Gastrocnemius medialis (tissue), 4 donors: Measurements from ENCODE around the gene SERPINA5. TPM values are rescaled to one million over a fixed set of nuclear protein-coding genes. Genes with fewer than 3 reads are reported as not detected.

Experiments used
- ATAC-seq, 2 donors: fragments of 150-250 bp; one replicate each; pipeline ENCODE4 v1.9.1; 2016
- DNase-seq, 2 donors: peaks; one replicate each; pipeline ENCODE4 v3.0.0-alpha.2; 2019
- H3K27ac ChIP-seq, 4 donors: fragments of 200-600 bp; sonication (generic); 1 replicate in 1 of 4; 2 replicates in 3 of 4; pipeline ENCODE4 v1.5.1; 2016 to 2018; ENCODE audit warnings: mild to moderate bottlenecking in 2 of 4, moderate library complexity in 1 of 4
- H3K27me3 ChIP-seq, 3 donors: fragments of 200-600 bp; sonication (generic) in 2 of 3; 1 replicate in 1 of 3; 2 replicates in 2 of 3; pipeline versions ENCODE4 v1.5.1 to v1.6.0; 2016 to 2019; ENCODE audit warnings: mild to moderate bottlenecking in 1 of 3, moderate library complexity in 1 of 3
- H3K36me3 ChIP-seq, 2 donors: fragments of 200-600 bp; sonication (generic) in 1 of 2; one replicate each; pipeline ENCODE4 v1.5.1; 2017 to 2018
- H3K4me1 ChIP-seq, 2 donors: fragments of 200-600 bp; sonication (generic) in 1 of 2; one replicate each; pipeline ENCODE4 v1.5.1; 2016 to 2017; ENCODE audit warnings: mild to moderate bottlenecking in 2 of 2
- H3K4me3 ChIP-seq, 4 donors: fragments of 200-600 bp; sonication (generic) in 3 of 4; 1 replicate in 1 of 4; 2 replicates in 3 of 4; pipeline ENCODE4 v1.5.1; 2016 to 2019; ENCODE audit warnings: mild to moderate bottlenecking in 2 of 4
- H3K9me3 ChIP-seq, 3 donors: fragments of 200-600 bp; sonication (generic) in 2 of 3; 1 replicate in 1 of 3; 2 replicates in 2 of 3; pipeline ENCODE4 v1.5.1; 2016 to 2019
- POLR2A ChIP-seq, 2 donors: fragments of 450-650 bp; IDR thresholded peaks; one replicate each; pipeline ENCODE4 v1.6.1; 2017; ENCODE audit warnings: antibody characterized with exemption in 2 of 2, mild to moderate bottlenecking in 2 of 2, moderate library complexity in 2 of 2
- in situ Hi-C, 4 donors: fragments of 200-750 bp; cut with MboI; loops; one replicate each; pipeline versions ENCODE4 v1.15.0 to v1.8.0; 2017; ENCODE audit warnings: low sequenced_read_pairs in 4 of 4
- intact Hi-C: fragments of 100-400 bp; cut with DNase I; formaldehyde crosslinking; loops from one replicate; pipeline ENCODE4 v1.15.1; 2023; ENCODE audit warnings: low total_unique reads
- total RNA-seq, 4 donors: library from RNA; depleted of rRNA; stranded (reverse); fragments of >200 nt; gene quantifications; one replicate each; pipeline versions ENCODE4 v1.1.0 to v1.2.3, GENCODE V29; 2016
- TF ChIP-seq, protein P1 (sequence below), 5 experiments: fragments of 450-650 bp in 3 of 5; fragments of 200-600 bp in 2 of 5; sonication (generic) in 2 of 5; IDR thresholded peaks in 4 of 5; conservative IDR thresholded peaks in 1 of 5; 1 replicate in 4 of 5; 2 replicates in 1 of 5; pipeline ENCODE4 v1.5.1; 2016 to 2019; ENCODE audit warnings: antibody characterized with exemption in 5 of 5, mild to moderate bottlenecking in 3 of 5, moderate library complexity in 3 of 5

Gene SERPINA5
- total RNA-seq, 4 donors from 2014 or later: 1.8 to 63.2 (median 19.8) TPM

DNA sequence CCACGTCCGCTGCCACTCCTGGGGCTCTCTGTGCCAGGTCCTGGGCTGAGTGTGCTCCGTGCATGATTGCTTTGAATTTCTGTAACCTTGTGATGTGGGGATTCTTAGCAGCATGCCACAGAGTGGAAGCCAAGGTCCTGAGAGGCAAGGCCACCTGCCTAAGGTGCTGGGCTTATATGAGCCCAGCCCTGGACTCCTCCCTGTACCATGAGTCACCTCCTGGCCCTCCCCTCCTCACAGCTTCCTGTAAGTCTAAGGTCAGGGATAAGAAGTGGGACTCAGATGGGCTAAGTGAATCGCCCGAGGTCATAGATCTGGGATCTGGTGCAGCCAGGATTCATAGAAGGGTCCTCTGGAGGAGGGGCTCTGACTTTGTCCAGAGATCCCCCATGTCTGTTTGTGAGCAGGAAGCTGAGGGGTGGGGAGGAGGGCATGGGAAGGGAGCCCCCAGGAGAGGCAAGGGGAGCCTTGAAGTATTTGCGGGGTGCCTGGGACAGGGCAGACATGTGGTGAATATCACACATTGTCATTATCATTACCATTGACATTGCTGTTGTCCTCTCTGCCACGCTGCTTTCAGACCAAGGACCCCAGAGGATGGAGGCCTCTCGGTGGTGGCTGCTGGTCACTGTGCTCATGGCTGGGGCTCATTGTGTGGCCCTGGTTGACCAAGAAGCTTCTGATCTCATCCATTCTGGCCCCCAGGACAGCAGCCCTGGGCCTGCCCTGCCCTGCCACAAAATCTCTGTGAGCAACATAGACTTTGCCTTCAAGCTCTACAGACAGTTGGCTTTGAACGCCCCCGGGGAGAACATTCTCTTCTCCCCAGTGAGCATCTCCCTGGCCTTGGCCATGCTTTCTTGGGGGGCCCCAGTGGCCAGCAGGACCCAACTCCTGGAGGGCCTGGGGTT is 59.8 kb downstream of the SERPINA5 start:
- no peak overlapping the region for H3K4me3 ChIP-seq
- no peaks in the 10 kb centered on the region for H3K27me3 ChIP-seq
- no peaks in the 10 kb centered on the region for H3K4me1 ChIP-seq
- no peaks in the 10 kb centered on the region for H3K9me3 ChIP-seq
- intact Hi-C loops: no loop called here
- no peak for TF ChIP-seq POLR2A (IDR thresholded peaks at IDR 0.05)
- TF ChIP-seq, protein P1, sequence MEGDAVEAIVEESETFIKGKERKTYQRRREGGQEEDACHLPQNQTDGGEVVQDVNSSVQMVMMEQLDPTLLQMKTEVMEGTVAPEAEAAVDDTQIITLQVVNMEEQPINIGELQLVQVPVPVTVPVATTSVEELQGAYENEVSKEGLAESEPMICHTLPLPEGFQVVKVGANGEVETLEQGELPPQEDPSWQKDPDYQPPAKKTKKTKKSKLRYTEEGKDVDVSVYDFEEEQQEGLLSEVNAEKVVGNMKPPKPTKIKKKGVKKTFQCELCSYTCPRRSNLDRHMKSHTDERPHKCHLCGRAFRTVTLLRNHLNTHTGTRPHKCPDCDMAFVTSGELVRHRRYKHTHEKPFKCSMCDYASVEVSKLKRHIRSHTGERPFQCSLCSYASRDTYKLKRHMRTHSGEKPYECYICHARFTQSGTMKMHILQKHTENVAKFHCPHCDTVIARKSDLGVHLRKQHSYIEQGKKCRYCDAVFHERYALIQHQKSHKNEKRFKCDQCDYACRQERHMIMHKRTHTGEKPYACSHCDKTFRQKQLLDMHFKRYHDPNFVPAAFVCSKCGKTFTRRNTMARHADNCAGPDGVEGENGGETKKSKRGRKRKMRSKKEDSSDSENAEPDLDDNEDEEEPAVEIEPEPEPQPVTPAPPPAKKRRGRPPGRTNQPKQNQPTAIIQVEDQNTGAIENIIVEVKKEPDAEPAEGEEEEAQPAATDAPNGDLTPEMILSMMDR (IDR thresholded peaks at IDR 0.05 in 4 of 5, conservative IDR thresholded peaks at IDR 0.05 in 1 of 5): no peak
- in situ Hi-C loops: no loop called here
- DNase-seq (no peak), ATAC-seq (no peak)
- no peaks in the 10 kb centered on the region for H3K36me3 ChIP-seq
- H3K27ac ChIP-seq: no peak overlapping the region

DNA sequence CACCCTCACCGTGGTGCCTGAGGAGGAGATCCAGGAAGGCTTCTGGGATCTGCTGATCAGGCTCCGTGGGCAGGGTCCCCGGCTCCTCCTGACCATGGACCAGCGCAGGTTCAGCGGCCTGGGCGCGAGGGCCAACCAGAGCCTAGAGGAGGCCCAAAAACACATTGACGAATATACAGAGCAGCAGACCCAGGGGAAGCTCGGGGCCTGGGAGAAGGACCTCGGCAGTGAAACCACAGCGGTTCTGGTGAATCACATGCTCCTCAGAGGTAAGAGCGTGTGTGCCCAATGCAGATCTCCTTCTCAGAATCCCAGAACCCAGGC is 60.4 kb downstream of the SERPINA5 start:
- TF ChIP-seq, protein P1 (IDR thresholded peaks at IDR 0.05 in 4 of 5, conservative IDR thresholded peaks at IDR 0.05 in 1 of 5): no peak
- no peak for TF ChIP-seq POLR2A (IDR thresholded peaks at IDR 0.05)
- DNase-seq: no peak
- H3K9me3 ChIP-seq: no peaks in the 10 kb centered on the region
- no peaks in the 10 kb centered on the region for H3K4me1 ChIP-seq
- H3K36me3 ChIP-seq: no peaks in the 10 kb centered on the region
- no peaks in the 10 kb centered on the region for H3K27me3 ChIP-seq
- intact Hi-C loops: no loop called here
- no peak overlapping the region for H3K27ac ChIP-seq
- ATAC-seq: no peak
- in situ Hi-C loops: no loop called here
- H3K4me3 ChIP-seq: no peak overlapping the region

Other genes with a start within 250 kb of the SERPINA5 start
- gene SERPINA2, start 214.7 kb upstream of the SERPINA5 start, total RNA-seq: not detected
- 100 to 1,000 TPM in 1 of 4 donors, 10 to 100 TPM in 1, 1 to 10 TPM in 1, under 1 TPM in 1; 0.56 to 135 (median 29.2) TPM for gene SERPINA1, start 192.8 kb upstream of the SERPINA5 start, total RNA-seq
- under 1 TPM in 1 of 4 donors, not detected in 3; 0.22 TPM for gene SERPINA11, start 128.6 kb upstream of the SERPINA5 start, total RNA-seq
- gene SERPINA9, start 105.2 kb upstream of the SERPINA5 start, total RNA-seq: not detected
- not detected for gene SERPINA12, start 72.0 kb upstream of the SERPINA5 start, total RNA-seq
- under 1 TPM in 2 of 4 donors, not detected in 2; 0.13 to 0.26 TPM for gene SERPINA4, start 20.0 kb upstream of the SERPINA5 start, total RNA-seq
- gene SERPINA3, start 31.0 kb downstream of the SERPINA5 start, total RNA-seq: 10 to 100 TPM; 18.3 to 80.9 (median 66.3) TPM
- 1 to 10 TPM; 1.1 to 6.9 (median 3.2) TPM for gene GSC, start 188.7 kb downstream of the SERPINA5 start, total RNA-seq